ENCODE data around the gene PATZ1.

PATZ1 gene

DNA sequence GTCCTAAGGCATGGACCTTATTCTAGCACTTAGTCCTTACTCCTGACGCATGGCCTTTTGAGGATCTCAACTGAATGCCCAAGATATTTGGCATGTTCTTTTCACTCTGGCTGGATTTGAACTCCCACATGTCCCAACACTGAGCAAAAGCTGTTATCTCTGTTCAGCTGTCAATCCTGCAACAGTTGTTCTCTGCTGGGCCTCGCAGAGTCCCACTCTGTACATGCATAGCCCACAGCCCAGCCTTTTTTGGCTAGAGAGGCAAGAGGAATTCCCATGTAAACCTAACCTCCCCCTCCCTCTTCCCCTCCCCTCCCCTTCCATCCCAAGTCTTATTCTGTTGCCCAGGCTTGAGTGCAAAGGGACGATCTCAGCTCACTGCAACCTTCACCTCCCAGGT, 31.5 kb upstream of the PATZ1 start:
- TF ChIP-seq, protein P1, sequence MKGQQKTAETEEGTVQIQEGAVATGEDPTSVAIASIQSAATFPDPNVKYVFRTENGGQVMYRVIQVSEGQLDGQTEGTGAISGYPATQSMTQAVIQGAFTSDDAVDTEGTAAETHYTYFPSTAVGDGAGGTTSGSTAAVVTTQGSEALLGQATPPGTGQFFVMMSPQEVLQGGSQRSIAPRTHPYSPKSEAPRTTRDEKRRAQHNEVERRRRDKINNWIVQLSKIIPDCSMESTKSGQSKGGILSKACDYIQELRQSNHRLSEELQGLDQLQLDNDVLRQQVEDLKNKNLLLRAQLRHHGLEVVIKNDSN (IDR thresholded peaks at IDR 0.05): no peak
- TF ChIP-seq ZBTB7A (IDR thresholded peaks at IDR 0.05; ENCODE audit: low read depth): no peak
- TF ChIP-seq, protein P2, sequence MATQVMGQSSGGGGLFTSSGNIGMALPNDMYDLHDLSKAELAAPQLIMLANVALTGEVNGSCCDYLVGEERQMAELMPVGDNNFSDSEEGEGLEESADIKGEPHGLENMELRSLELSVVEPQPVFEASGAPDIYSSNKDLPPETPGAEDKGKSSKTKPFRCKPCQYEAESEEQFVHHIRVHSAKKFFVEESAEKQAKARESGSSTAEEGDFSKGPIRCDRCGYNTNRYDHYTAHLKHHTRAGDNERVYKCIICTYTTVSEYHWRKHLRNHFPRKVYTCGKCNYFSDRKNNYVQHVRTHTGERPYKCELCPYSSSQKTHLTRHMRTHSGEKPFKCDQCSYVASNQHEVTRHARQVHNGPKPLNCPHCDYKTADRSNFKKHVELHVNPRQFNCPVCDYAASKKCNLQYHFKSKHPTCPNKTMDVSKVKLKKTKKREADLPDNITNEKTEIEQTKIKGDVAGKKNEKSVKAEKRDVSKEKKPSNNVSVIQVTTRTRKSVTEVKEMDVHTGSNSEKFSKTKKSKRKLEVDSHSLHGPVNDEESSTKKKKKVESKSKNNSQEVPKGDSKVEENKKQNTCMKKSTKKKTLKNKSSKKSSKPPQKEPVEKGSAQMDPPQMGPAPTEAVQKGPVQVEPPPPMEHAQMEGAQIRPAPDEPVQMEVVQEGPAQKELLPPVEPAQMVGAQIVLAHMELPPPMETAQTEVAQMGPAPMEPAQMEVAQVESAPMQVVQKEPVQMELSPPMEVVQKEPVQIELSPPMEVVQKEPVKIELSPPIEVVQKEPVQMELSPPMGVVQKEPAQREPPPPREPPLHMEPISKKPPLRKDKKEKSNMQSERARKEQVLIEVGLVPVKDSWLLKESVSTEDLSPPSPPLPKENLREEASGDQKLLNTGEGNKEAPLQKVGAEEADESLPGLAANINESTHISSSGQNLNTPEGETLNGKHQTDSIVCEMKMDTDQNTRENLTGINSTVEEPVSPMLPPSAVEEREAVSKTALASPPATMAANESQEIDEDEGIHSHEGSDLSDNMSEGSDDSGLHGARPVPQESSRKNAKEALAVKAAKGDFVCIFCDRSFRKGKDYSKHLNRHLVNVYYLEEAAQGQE (IDR thresholded peaks at IDR 0.05; ENCODE audit: low read depth): no peak
- no peak for TF ChIP-seq EP300 (IDR thresholded peaks at IDR 0.05; ENCODE audit: borderline replicate concordance)
- no peak for TF ChIP-seq FOXM1 (IDR thresholded peaks at IDR 0.05; ENCODE audit: borderline replicate concordance, low read depth)
- no peak for TF ChIP-seq YY1 (IDR thresholded peaks at IDR 0.05; ENCODE audit: low read depth)
- no peak for TF ChIP-seq TCF12 (IDR thresholded peaks at IDR 0.05; ENCODE audit: low read depth)

DNA sequence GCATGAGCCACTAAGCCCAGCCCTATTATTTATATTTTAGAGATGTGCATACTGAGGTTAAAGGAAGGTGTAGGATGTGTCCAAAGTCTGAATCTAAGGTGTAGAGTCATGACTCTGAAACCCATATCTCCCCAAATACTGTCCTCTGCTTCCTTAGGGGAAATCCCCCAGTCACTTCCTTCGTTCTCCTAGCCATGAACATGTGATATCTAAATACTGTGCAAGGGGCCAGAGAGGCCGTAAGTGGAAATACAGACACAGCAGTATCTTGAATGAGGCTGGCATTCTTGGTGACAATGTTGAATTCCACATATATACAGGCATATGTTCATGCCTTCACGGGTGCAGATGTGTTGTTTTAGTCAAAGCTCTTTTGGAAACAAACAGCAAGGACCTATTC, 21.3 kb upstream of the PATZ1 start:
- TF ChIP-seq YY1 (IDR thresholded peaks at IDR 0.05; ENCODE audit: low read depth): no peak
- no peak for TF ChIP-seq TEAD4 (IDR thresholded peaks at IDR 0.05)
- TF ChIP-seq RAD21 (IDR thresholded peaks at IDR 0.05; ENCODE audit: low read depth): no peak
- no peak for TF ChIP-seq EGR1 (IDR thresholded peaks at IDR 0.05)
- TF ChIP-seq EP300 (IDR thresholded peaks at IDR 0.05; ENCODE audit: borderline replicate concordance): no peak
- TF ChIP-seq, protein P3, sequence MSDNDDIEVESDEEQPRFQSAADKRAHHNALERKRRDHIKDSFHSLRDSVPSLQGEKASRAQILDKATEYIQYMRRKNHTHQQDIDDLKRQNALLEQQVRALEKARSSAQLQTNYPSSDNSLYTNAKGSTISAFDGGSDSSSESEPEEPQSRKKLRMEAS (IDR thresholded peaks at IDR 0.05): no peak

DNA sequence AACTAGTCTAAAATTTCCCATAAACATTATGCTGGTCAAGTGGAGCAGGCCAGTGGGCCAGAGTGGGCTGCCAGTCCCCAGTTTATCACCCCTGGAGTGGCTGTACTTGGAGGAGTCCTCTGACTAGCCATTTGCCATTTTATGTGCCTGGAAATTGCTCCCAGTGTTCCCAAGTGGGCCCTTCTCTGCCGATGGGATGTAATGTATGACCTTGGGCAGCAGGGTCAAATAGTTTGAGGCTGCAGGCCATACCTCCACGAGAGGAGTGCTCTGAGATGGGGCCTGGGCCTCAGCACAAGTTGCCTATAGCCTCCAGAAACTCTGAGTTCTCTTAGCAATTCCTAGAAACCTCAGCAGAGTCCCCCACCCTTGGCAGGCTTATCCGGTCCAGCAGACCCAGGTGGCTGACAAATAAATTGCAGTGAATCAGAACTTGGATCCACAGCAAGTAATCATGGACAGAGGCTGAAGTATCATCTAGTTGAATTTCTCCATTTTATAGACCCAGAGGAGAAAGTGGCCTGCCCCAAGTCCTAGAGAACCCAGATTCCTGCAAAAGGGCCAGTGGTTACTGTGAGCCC, 17.8 kb upstream of the PATZ1 start:
- TF ChIP-seq RAD21 (IDR thresholded peaks at IDR 0.05; ENCODE audit: low read depth) (no peak), CEBPB (IDR thresholded peaks at IDR 0.05) (no peak), EP300 (IDR thresholded peaks at IDR 0.05; ENCODE audit: borderline replicate concordance) (no peak)
- TF ChIP-seq, protein P1 (IDR thresholded peaks at IDR 0.05): no peak
- TF ChIP-seq, protein P2 (IDR thresholded peaks at IDR 0.05; ENCODE audit: low read depth): no peak

DNA sequence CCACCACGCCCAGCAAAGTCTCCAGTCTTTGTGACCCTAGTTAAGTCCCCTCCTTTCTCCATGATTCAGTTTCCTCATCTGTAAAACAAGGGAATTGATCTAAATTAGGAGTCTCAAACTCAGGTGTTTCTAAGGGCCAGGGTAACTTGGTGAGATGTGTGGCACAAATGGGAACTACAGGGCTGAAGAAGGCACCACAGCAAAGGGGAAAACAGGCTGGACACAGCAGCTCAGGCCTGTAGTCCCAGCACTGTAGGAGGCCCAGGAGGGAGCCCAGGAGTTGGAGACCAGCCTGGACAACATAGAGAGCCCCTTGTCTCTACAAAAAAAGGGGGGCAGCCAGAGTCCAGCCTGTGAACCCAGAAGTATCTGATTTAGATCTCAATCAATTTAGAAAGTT, 15.6 kb upstream of the PATZ1 start:
- TF ChIP-seq, protein P1 (IDR thresholded peaks at IDR 0.05): no peak
- no peak for TF ChIP-seq TCF12 (IDR thresholded peaks at IDR 0.05; ENCODE audit: low read depth)
- no peak for TF ChIP-seq NFIC (IDR thresholded peaks at IDR 0.05)
- no peak for TF ChIP-seq TAF1 (IDR thresholded peaks at IDR 0.05; ENCODE audit: low read depth)
- TF ChIP-seq FOXM1 (IDR thresholded peaks at IDR 0.05; ENCODE audit: borderline replicate concordance, low read depth): no peak
- no peak for TF ChIP-seq EGR1 (IDR thresholded peaks at IDR 0.05)
- no peak for TF ChIP-seq TEAD4 (IDR thresholded peaks at IDR 0.05)
- no peak for TF ChIP-seq YY1 (IDR thresholded peaks at IDR 0.05; ENCODE audit: low read depth)
- TF ChIP-seq, protein P3 (IDR thresholded peaks at IDR 0.05): no peak
- TF ChIP-seq CREB1 (IDR thresholded peaks at IDR 0.05; ENCODE audit: low read depth): no peak
- no peak for TF ChIP-seq RAD21 (IDR thresholded peaks at IDR 0.05; ENCODE audit: low read depth)
- no peak for TF ChIP-seq ZBTB7A (IDR thresholded peaks at IDR 0.05; ENCODE audit: low read depth)
- TF ChIP-seq, protein P2 (IDR thresholded peaks at IDR 0.05; ENCODE audit: low read depth): no peak

DNA sequence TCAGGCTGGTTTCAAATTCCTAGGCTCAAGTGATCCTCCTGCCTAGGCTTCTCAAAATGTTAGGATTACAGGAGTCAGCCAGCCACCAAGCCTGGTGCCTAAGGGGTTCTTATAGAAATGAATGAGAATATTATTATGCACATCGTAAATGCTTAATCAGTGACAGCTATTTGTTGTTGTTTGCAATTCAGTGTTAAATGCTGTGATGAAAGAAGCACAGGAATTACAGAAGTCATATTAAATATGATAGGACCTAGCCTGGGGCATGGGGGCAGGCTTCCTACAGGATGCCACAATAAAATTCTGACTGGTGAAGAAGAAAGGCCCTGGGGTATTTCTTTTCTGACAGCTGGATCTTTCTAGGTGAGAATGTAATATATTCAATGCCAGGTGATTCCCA, 13.9 kb upstream of the PATZ1 start:
- TF ChIP-seq, protein P3 (IDR thresholded peaks at IDR 0.05): no peak
- TF ChIP-seq RAD21 (IDR thresholded peaks at IDR 0.05; ENCODE audit: low read depth) (no peak), TEAD4 (IDR thresholded peaks at IDR 0.05) (no peak), FOXM1 (IDR thresholded peaks at IDR 0.05; ENCODE audit: borderline replicate concordance, low read depth) (no peak), TCF12 (IDR thresholded peaks at IDR 0.05; ENCODE audit: low read depth) (no peak), YY1 (IDR thresholded peaks at IDR 0.05; ENCODE audit: low read depth) (no peak), EGR1 (IDR thresholded peaks at IDR 0.05) (no peak), EP300 (IDR thresholded peaks at IDR 0.05; ENCODE audit: borderline replicate concordance) (no peak), ZBTB7A (IDR thresholded peaks at IDR 0.05; ENCODE audit: low read depth) (no peak), CREB1 (IDR thresholded peaks at IDR 0.05; ENCODE audit: low read depth) (no peak), NFIC (IDR thresholded peaks at IDR 0.05) (no peak), TAF1 (IDR thresholded peaks at IDR 0.05; ENCODE audit: low read depth) (no peak), CEBPB (IDR thresholded peaks at IDR 0.05) (no peak)
- TF ChIP-seq, protein P2 (IDR thresholded peaks at IDR 0.05; ENCODE audit: low read depth): no peak

All from Ishikawa (cell line).